H1 (cell line): ENCODE measurements around the gene NELL1. TPM values are rescaled to one million over a fixed set of nuclear protein-coding genes. Genes with fewer than 3 reads are reported as not detected.

Source experiments
- ASH2L ChIP-seq: fragments of 200-600, 300-600 bp; sonication (generic); IDR thresholded peaks from one replicate; pipeline ENCODE4 v1.7.1; 2017; ENCODE audit warnings: low read length
- CHD1 ChIP-seq: IDR thresholded peaks from 2 replicates; pipeline ENCODE4 v1.6.1; 2012; ENCODE audit warnings: low read depth, low read length, improper control_type of control experiment
- EGR1 ChIP-seq: IDR thresholded peaks from 2 replicates; pipeline ENCODE4 v1.6.1; 2011; ENCODE audit warnings: low read depth, low read length, borderline replicate concordance
- EZH2 ChIP-seq: fragments of 200-600 bp; sonication (generic); IDR thresholded peaks from 2 replicates; pipeline ENCODE4 v1.7.1; 2012; ENCODE audit warnings: low read depth, mild to moderate bottlenecking, moderate library complexity, low read length, inconsistent platforms; ENCODE audit not compliant: severe bottlenecking
- FOSL1 ChIP-seq: IDR thresholded peaks from 2 replicates; pipeline ENCODE4 v1.6.1; 2011; ENCODE audit warnings: mild to moderate bottlenecking, low read depth, low read length, moderate library complexity; ENCODE audit not compliant: insufficient read depth
- GTF2F1 ChIP-seq: IDR thresholded peaks from 2 replicates; pipeline ENCODE4 v1.6.1; 2012; ENCODE audit warnings: low read depth, low read length, improper control_type of control experiment, borderline replicate concordance
- JUND ChIP-seq: IDR thresholded peaks from 2 replicates; pipeline ENCODE4 v1.6.1; 2011; ENCODE audit warnings: mild to moderate bottlenecking, improper control_type of control experiment, low read length
- POU5F1 ChIP-seq: IDR thresholded peaks from 2 replicates; pipeline ENCODE4 v1.6.1; 2011; ENCODE audit warnings: low read depth, mild to moderate bottlenecking, low read length, moderate library complexity
- SIRT6 ChIP-seq: IDR thresholded peaks from one replicate; pipeline ENCODE4 v1.7.1; 2012; ENCODE audit warnings: low read length, inconsistent platforms
- polyA plus RNA-seq, 7 experiments: library from polyadenylated mRNA; depleted of rRNA in 3 of 7; stranded (reverse) in 5 of 7; unstranded in 2 of 7; fragments of >200 nt in 5 of 7; fragments of 200-250 nt in 2 of 7; gene quantifications; 1 replicate in 5 of 7; 2 replicates in 1 of 7; 4 replicates in 1 of 7; pipeline versions ENCODE4 v1.2.1 to v1.2.3, GENCODE V29; 2011 to 2013; ENCODE audit warnings: missing spikeins in 2 of 7, mixed read lengths in 2 of 7
- total RNA-seq: library from RNA; stranded (reverse); fragmentation: NEBNext Ultra II Directional; extraction: Animal tissue kit (Norgen Biotek cat#: 25700); gene quantifications from 2 replicates; pipeline ENCODE4 v1.2.1, GENCODE V29; 2021

The NELL1 gene
- total and polyA plus RNA-seq, 2 of the 8 experiments (the other 6 are each of a cell fraction or from before 2014, with no cell fraction given), result 0.21 TPM; not detected in 1

- TF ChIP-seq ASH2L (no peak), JUND (no peak), EGR1 (no peak), FOSL1 (no peak), GTF2F1 (no peak), EZH2 (no peak), CHD1 (no peak), POU5F1 (no peak), SIRT6 (no peak)
Observed at GRCh38 chr11:20963596-20963995, 294.2 kb downstream of the NELL1 start (continued).
